ENCODE data around the gene CDC40. TPM values are rescaled to one million over a fixed set of nuclear protein-coding genes. Genes with fewer than 3 reads are reported as not detected.

CDC40 gene
- polyA plus RNA-seq, 1 experiment = 26.4 TPM

DNA sequence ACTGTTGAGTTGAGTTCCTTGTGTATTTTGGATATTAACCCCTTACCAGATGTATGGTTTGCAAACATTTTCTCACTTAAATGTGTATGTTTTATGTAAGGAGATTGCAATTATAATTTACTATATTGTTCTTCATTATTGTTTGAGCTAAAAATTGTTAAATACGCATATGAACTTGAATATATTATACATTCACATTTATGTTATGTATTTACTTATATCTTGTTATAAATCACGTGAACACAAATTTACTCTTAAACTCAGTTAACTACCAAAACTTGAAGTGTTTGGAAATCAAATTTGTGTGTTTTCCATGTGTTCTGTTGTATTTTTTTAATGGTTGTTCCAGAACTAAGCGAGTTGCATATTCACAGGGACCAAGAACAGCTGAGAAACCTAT, 18.3 kb downstream of the CDC40 start:
- no peak for DNase-seq (ENCODE audit: low read depth, low spot score)
- no peak overlapping the region for H3K4me3 ChIP-seq (ENCODE audit: low read depth, low read length)
- no peak overlapping the region for H3K27ac ChIP-seq (ENCODE audit: low read depth, low read length)
- no peaks in the 10 kb centered on the region for H3K27me3 ChIP-seq (ENCODE audit: control insufficient read depth, insufficient read depth, low read length)
- ChIA-PET CTCF (no interaction called here), POLR2A (no interaction called here)
- TF ChIP-seq, protein P1, sequence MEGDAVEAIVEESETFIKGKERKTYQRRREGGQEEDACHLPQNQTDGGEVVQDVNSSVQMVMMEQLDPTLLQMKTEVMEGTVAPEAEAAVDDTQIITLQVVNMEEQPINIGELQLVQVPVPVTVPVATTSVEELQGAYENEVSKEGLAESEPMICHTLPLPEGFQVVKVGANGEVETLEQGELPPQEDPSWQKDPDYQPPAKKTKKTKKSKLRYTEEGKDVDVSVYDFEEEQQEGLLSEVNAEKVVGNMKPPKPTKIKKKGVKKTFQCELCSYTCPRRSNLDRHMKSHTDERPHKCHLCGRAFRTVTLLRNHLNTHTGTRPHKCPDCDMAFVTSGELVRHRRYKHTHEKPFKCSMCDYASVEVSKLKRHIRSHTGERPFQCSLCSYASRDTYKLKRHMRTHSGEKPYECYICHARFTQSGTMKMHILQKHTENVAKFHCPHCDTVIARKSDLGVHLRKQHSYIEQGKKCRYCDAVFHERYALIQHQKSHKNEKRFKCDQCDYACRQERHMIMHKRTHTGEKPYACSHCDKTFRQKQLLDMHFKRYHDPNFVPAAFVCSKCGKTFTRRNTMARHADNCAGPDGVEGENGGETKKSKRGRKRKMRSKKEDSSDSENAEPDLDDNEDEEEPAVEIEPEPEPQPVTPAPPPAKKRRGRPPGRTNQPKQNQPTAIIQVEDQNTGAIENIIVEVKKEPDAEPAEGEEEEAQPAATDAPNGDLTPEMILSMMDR (IDR thresholded peaks at IDR 0.05; ENCODE audit: low read depth, low read length) = no peak
- H3K9me3 ChIP-seq (ENCODE audit: control insufficient read depth, insufficient read depth, low read length) = no peaks in the 10 kb centered on the region

DNA sequence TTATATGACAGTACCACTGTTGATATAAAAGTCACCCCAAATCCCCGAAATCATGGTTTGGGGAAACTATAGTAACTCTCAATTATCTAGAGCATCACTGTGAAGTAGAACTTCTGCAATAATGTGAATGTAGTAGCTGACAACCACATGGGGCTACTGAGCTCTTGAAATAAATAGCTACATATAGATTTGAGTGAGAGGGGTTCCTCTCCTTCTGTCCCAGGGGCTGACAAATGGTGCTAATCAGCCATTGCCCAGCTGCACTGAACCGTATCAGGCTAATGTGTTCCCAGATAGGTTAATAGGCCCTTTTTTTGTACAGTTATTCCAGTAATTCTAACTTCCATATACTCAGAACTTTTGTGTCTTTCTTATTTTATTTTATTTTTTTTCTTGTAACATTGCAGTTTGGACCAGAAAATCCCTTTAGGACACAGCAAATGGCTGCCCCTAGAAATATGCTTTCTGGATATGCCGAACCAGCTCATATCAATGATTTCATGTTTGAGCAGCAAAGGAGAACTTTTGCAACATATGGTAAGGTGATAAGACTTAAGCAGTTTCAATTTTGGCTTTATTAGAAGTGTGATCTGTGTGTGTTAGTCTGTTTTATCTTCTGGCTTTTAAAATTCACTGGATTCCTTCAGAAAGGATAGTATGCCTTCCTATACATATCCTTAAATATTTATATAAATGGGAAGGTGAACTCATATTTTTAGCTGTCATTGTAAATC, 21.1 kb downstream of the CDC40 start:
- no peaks in the 10 kb centered on the region for H3K27me3 ChIP-seq (ENCODE audit: control insufficient read depth, insufficient read depth, low read length)
- TF ChIP-seq, protein P1 (IDR thresholded peaks at IDR 0.05; ENCODE audit: low read depth, low read length) = no peak
- no peak overlapping the region for H3K4me3 ChIP-seq (ENCODE audit: low read depth, low read length)
- no peak overlapping the region for H3K27ac ChIP-seq (ENCODE audit: low read depth, low read length)
- H3K9me3 ChIP-seq (ENCODE audit: control insufficient read depth, insufficient read depth, low read length) = no peaks in the 10 kb centered on the region
- DNase-seq (ENCODE audit: low read depth, low spot score) = no peak
- ChIA-PET POLR2A (no interaction called here), CTCF (interaction anchor here (1.1 kb wide), 1 partner anchor 162 kb away, joined by 3 read pairs; no protein-coding TSS in a partner anchor)

DNA sequence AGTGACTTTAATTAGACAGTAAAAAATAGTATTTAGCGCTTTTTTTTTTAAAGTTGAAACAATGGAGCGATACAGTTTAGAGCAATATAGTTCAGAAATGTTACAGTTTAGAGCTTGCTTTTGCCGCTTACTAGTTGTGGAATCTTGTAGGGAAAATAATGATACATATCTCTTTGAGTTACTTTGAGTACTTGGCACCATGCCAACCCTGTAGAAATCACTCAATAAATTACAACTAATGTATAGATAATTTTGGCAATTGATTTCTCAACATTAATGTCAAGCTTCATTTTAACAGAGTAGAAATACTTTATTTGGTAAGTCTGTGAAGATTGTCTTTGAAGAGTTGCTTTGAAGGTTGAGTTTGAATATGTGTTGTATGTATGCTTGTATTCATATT, 27.4 kb downstream of the CDC40 start:
- POLR2A ChIA-PET = no interaction called here
- Histone ChIP-seq H3K27ac (ENCODE audit: low read depth, low read length) (no peak overlapping the region), H3K27me3 (ENCODE audit: control insufficient read depth, insufficient read depth, low read length) (no peaks in the 10 kb centered on the region), H3K4me3 (ENCODE audit: low read depth, low read length) (no peak overlapping the region), H3K9me3 (ENCODE audit: control insufficient read depth, insufficient read depth, low read length) (no peaks in the 10 kb centered on the region)
- TF ChIP-seq, protein P1 (IDR thresholded peaks at IDR 0.05; ENCODE audit: low read depth, low read length) = no peak
- no peak for DNase-seq (ENCODE audit: low read depth, low spot score)
- CTCF ChIA-PET = interaction anchor here (1.5 to 1.8 kb wide), 2 partner anchors 19 to 29 kb away, joined by 3 to 5 read pairs; no protein-coding TSS in a partner anchor

DNA sequence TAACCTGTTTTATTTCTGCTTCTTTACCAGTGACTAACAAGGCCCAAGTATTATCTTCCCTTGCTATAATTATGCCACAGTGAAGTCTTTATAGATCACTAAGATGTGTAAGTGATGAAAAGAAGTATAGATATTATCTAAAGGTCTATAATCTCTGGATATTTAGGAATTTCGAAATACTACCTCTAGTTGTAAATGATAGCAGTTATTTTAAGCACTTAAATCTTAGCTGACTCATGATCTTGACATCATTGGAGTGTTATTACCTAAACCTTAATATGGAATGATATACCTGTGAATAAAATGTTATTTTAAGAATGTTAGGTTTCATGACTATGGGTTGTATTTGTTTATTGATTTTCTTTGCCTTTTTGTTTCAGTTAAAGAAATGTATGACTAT, 31.5 kb downstream of the CDC40 start:
- Histone ChIP-seq H3K9me3 (ENCODE audit: control insufficient read depth, insufficient read depth, low read length) (no peaks in the 10 kb centered on the region), H3K27ac (ENCODE audit: low read depth, low read length) (no peak overlapping the region), H3K27me3 (ENCODE audit: control insufficient read depth, insufficient read depth, low read length) (no peaks in the 10 kb centered on the region), H3K4me3 (ENCODE audit: low read depth, low read length) (no peak overlapping the region)
- TF ChIP-seq, protein P1 (IDR thresholded peaks at IDR 0.05; ENCODE audit: low read depth, low read length) = no peak
- DNase-seq (ENCODE audit: low read depth, low spot score) = no peak
- ChIA-PET POLR2A (no interaction called here), CTCF (no interaction called here)

DNA sequence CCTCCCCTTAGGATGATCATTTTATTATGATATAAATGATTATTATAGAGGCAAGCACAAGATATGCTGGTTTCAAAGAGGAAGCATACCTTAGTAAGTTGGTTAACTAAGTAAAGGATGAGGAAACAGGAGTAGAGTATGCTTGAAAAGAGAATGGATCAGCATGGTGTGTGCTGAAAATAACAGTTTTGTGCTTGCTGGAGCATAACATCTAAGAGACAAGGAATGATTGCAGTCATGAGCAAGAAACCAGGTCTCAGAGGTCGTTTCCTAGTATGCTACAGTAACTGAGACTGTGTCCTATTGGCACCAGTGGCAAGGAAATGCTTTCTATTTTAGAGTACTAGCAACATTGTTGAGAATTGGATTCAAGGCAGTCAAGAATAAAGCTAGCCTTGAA, 34.1 kb downstream of the CDC40 start:
- CTCF ChIA-PET = interaction anchor here (0.7 kb wide), 1 partner anchor 10 kb away, joined by 3 read pairs; no protein-coding TSS in a partner anchor
- Histone ChIP-seq H3K9me3 (ENCODE audit: control insufficient read depth, insufficient read depth, low read length) (no peaks in the 10 kb centered on the region), H3K27me3 (ENCODE audit: control insufficient read depth, insufficient read depth, low read length) (no peaks in the 10 kb centered on the region), H3K27ac (ENCODE audit: low read depth, low read length) (no peak overlapping the region), H3K4me3 (ENCODE audit: low read depth, low read length) (no peak overlapping the region)
- POLR2A ChIA-PET = no interaction called here
- DNase-seq (ENCODE audit: low read depth, low spot score) = no peak
- TF ChIP-seq, protein P1 (IDR thresholded peaks at IDR 0.05; ENCODE audit: low read depth, low read length) = no peak
